Measurements from ENCODE around the gene LRWD1. TPM values are rescaled to one million over a fixed set of nuclear protein-coding genes. Genes with fewer than 3 reads are reported as not detected.
A peak's percentile ranks its signal among the peaks of the same experiment; 100 is the strongest.
"Not testable (repeated sequence)": the region's sequence is repeated elsewhere in the genome, so short reads cannot be mapped to it uniquely, and the experiment has no call there.

The LRWD1 gene
- total RNA-seq, 1 donor from 2014 or later, result 16.1 TPM

- Mint-ChIP-seq H3K27me3 (ENCODE audit: low read depth) (no peaks in the 10 kb centered on the region), H3K27ac (ENCODE audit: unreplicated experiment) (no peak overlapping the region)
Observed at GRCh38 chr7:102450242-102450641, 14.5 kb upstream of the LRWD1 start.

GRCh38 chr7:102451371-102452054 lies 13.3 kb upstream of the LRWD1 start:
- peaks cover 3% of the 10 kb centered on the region for H3K4me1 Mint-ChIP-seq (ENCODE audit: low read depth)
- DNase-seq (ENCODE audit: low spot score), result no peak
- H3K27me3 Mint-ChIP-seq (ENCODE audit: low read depth), result no peaks in the 10 kb centered on the region
- no peak for TF ChIP-seq CTCF (IDR thresholded peaks at IDR 0.05)
- H3K27ac Mint-ChIP-seq (ENCODE audit: unreplicated experiment), result no peak overlapping the region
- H3K9me3 Mint-ChIP-seq (ENCODE audit: low read depth), result no peaks in the 10 kb centered on the region
- H3K4me3 Mint-ChIP-seq (ENCODE audit: unreplicated experiment), result no peak overlapping the region
- H3K36me3 Mint-ChIP-seq (ENCODE audit: low read depth), result peaks cover 5% of the 10 kb centered on the region

More at GRCh38 chr7:102450242-102450641, 14.5 kb upstream of the LRWD1 start:
- Mint-ChIP-seq H3K4me1 (ENCODE audit: low read depth) (no peaks in the 10 kb centered on the region), H3K4me3 (ENCODE audit: unreplicated experiment) (no peak overlapping the region), H3K9me3 (ENCODE audit: low read depth) (no peaks in the 10 kb centered on the region), H3K36me3 (ENCODE audit: low read depth) (peaks cover 6% of the 10 kb centered on the region)
- peak; percentile 43 for TF ChIP-seq CTCF (IDR thresholded peaks at IDR 0.05)
- DNase-seq (ENCODE audit: low spot score), result no peak

- Mint-ChIP-seq H3K36me3 (ENCODE audit: low read depth) (peaks cover 5% of the 10 kb centered on the region), H3K4me3 (ENCODE audit: unreplicated experiment) (no peak overlapping the region), H3K27ac (ENCODE audit: unreplicated experiment) (no peak overlapping the region), H3K4me1 (ENCODE audit: low read depth) (peaks cover 7% of the 10 kb centered on the region), H3K27me3 (ENCODE audit: low read depth) (no peaks in the 10 kb centered on the region), H3K9me3 (ENCODE audit: low read depth) (no peaks in the 10 kb centered on the region)
- TF ChIP-seq CTCF (IDR thresholded peaks at IDR 0.05), result no peak
- DNase-seq (ENCODE audit: low spot score), result no peak
Observed at GRCh38 chr7:102452451-102452850, 12.3 kb upstream of the LRWD1 start.

- TF ChIP-seq CTCF (IDR thresholded peaks at IDR 0.05), result no peak
- Mint-ChIP-seq H3K27me3 (ENCODE audit: low read depth) (no peaks in the 10 kb centered on the region), H3K36me3 (ENCODE audit: low read depth) (peaks cover 8% of the 10 kb centered on the region), H3K9me3 (ENCODE audit: low read depth) (no peaks in the 10 kb centered on the region), H3K27ac (ENCODE audit: unreplicated experiment) (no peak overlapping the region), H3K4me3 (ENCODE audit: unreplicated experiment) (no peak overlapping the region), H3K4me1 (ENCODE audit: low read depth) (peaks cover 7% of the 10 kb centered on the region)
- no peak for DNase-seq (ENCODE audit: low spot score)
Observed at GRCh38 chr7:102453319-102453718, 11.5 kb upstream of the LRWD1 start.

GRCh38 chr7:102454468-102454867 lies 10.3 kb upstream of the LRWD1 start:
- peaks cover 7% of the 10 kb centered on the region for H3K36me3 Mint-ChIP-seq (ENCODE audit: low read depth)
- H3K27me3 Mint-ChIP-seq (ENCODE audit: low read depth), result no peaks in the 10 kb centered on the region
- no peak overlapping the region for H3K4me3 Mint-ChIP-seq (ENCODE audit: unreplicated experiment)
- no peak for DNase-seq (ENCODE audit: low spot score)
- no peak for TF ChIP-seq CTCF (IDR thresholded peaks at IDR 0.05)
- no peaks in the 10 kb centered on the region for H3K9me3 Mint-ChIP-seq (ENCODE audit: low read depth)
- no peak overlapping the region for H3K27ac Mint-ChIP-seq (ENCODE audit: unreplicated experiment)
- peaks cover 7% of the 10 kb centered on the region for H3K4me1 Mint-ChIP-seq (ENCODE audit: low read depth)

GRCh38 chr7:102454932-102455331 lies 9.9 kb upstream of the LRWD1 start:
- not testable (repeated sequence) for H3K36me3 Mint-ChIP-seq (ENCODE audit: low read depth); H3K4me3 Mint-ChIP-seq (ENCODE audit: unreplicated experiment); DNase-seq (ENCODE audit: low spot score); H3K27ac Mint-ChIP-seq (ENCODE audit: unreplicated experiment); H3K4me1 Mint-ChIP-seq (ENCODE audit: low read depth); H3K9me3 Mint-ChIP-seq (ENCODE audit: low read depth); H3K27me3 Mint-ChIP-seq (ENCODE audit: low read depth)

All from chondrocyte (in vitro differentiated cells).